Central memory CD8-positive, alpha-beta T cell (primary cell): ENCODE measurements around the gene CDH7.

Experiments used
- ATAC-seq: fragments of 150-1000 bp; cut with Tn5 transposase; replicated peaks from 2 replicates; pipeline ENCODE4 v1.10.0; 2022; ENCODE audit warnings: mild to moderate bottlenecking, moderate FRiP score, moderate number of reproducible peaks; ENCODE audit not compliant: poor library complexity, severe bottlenecking; ENCODE audit errors: extremely low read depth
- DNase-seq, 2 donors: peaks; one replicate each; pipeline ENCODE4 v3.0.0; 2021; ENCODE audit warnings: low spot score in 2 of 2
- H3K27ac Mint-ChIP-seq: one replicate; pipeline ENCODE4 v1.8.0; 2022; ENCODE audit warnings: low read depth, mild to moderate bottlenecking, moderate library complexity, mixed read lengths
- H3K27me3 Mint-ChIP-seq: one replicate; pipeline ENCODE4 v1.8.0; 2022; ENCODE audit warnings: mixed read lengths
- H3K36me3 Mint-ChIP-seq: one replicate; pipeline ENCODE4 v1.8.0; 2022; ENCODE audit warnings: mild to moderate bottlenecking, moderate library complexity, mixed read lengths; ENCODE audit not compliant: insufficient read depth
- H3K4me1 Mint-ChIP-seq: one replicate; pipeline ENCODE4 v1.8.0; 2022; ENCODE audit warnings: mixed read lengths
- H3K4me3 Mint-ChIP-seq: one replicate; pipeline ENCODE4 v1.8.0; 2022; ENCODE audit warnings: mild to moderate bottlenecking, moderate library complexity, mixed read lengths
- H3K9me3 Mint-ChIP-seq: one replicate; pipeline ENCODE4 v1.8.0; 2022; ENCODE audit warnings: mixed read lengths

CDH7 gene

GRCh38 chr18:65751155-65752085 lies 608 bp downstream of the CDH7 start:
- Mint-ChIP-seq H3K27me3 (no peaks in the 10 kb centered on the region), H3K4me3 (no peak overlapping the region), H3K36me3 (no peaks in the 10 kb centered on the region), H3K27ac (no peak overlapping the region), H3K4me1 (no peaks in the 10 kb centered on the region), H3K9me3 (peaks cover 30% of the 10 kb centered on the region)
- DNase-seq: no peak
- no peak for ATAC-seq

- DNase-seq (no peak), ATAC-seq (no peak)
- no peak overlapping the region for H3K27ac Mint-ChIP-seq
Measured at GRCh38 chr18:65752625-65753325, 2.0 kb downstream of the CDH7 start.

GRCh38 chr18:65753520-65753919 lies 2.7 kb downstream of the CDH7 start:
- no peak overlapping the region for H3K4me3 Mint-ChIP-seq
- ATAC-seq: no peak
- H3K27me3 Mint-ChIP-seq: no peaks in the 10 kb centered on the region
- DNase-seq: no peak
- no peak overlapping the region for H3K27ac Mint-ChIP-seq
- no peaks in the 10 kb centered on the region for H3K4me1 Mint-ChIP-seq
- peaks cover 32% of the 10 kb centered on the region for H3K9me3 Mint-ChIP-seq
- H3K36me3 Mint-ChIP-seq: no peaks in the 10 kb centered on the region

More at GRCh38 chr18:65752625-65753325, 2.0 kb downstream of the CDH7 start:
- H3K36me3 Mint-ChIP-seq: no peaks in the 10 kb centered on the region
- H3K27me3 Mint-ChIP-seq: no peaks in the 10 kb centered on the region
- H3K4me1 Mint-ChIP-seq: no peaks in the 10 kb centered on the region
- H3K4me3 Mint-ChIP-seq: no peak overlapping the region
- peaks cover 30% of the 10 kb centered on the region for H3K9me3 Mint-ChIP-seq

GRCh38 chr18:65754121-65754520 lies 3.3 kb downstream of the CDH7 start:
- no peaks in the 10 kb centered on the region for H3K36me3 Mint-ChIP-seq
- H3K9me3 Mint-ChIP-seq: peaks cover 32% of the 10 kb centered on the region
- no peak for DNase-seq
- no peak for ATAC-seq
- no peaks in the 10 kb centered on the region for H3K4me1 Mint-ChIP-seq
- H3K4me3 Mint-ChIP-seq: no peak overlapping the region
- H3K27ac Mint-ChIP-seq: no peak overlapping the region
- H3K27me3 Mint-ChIP-seq: no peaks in the 10 kb centered on the region

GRCh38 chr18:65755616-65756015 lies 4.8 kb downstream of the CDH7 start:
- no peaks in the 10 kb centered on the region for H3K4me1 Mint-ChIP-seq
- no peak overlapping the region for H3K4me3 Mint-ChIP-seq
- H3K36me3 Mint-ChIP-seq: no peaks in the 10 kb centered on the region
- peaks cover 26% of the 10 kb centered on the region for H3K9me3 Mint-ChIP-seq
- H3K27ac Mint-ChIP-seq: no peak overlapping the region
- DNase-seq: no peak
- no peak for ATAC-seq
- H3K27me3 Mint-ChIP-seq: no peaks in the 10 kb centered on the region

- Mint-ChIP-seq H3K9me3 (peaks cover 12% of the 10 kb centered on the region), H3K4me1 (no peaks in the 10 kb centered on the region), H3K4me3 (no peak overlapping the region), H3K36me3 (no peaks in the 10 kb centered on the region), H3K27ac (no peak overlapping the region), H3K27me3 (no peaks in the 10 kb centered on the region)
- DNase-seq (no peak), ATAC-seq (no peak)
Measured at GRCh38 chr18:65760457-65760856, 9.6 kb downstream of the CDH7 start.

GRCh38 chr18:65761636-65762295 lies 11.0 kb downstream of the CDH7 start:
- no peak overlapping the region for H3K4me3 Mint-ChIP-seq
- no peaks in the 10 kb centered on the region for H3K4me1 Mint-ChIP-seq
- no peaks in the 10 kb centered on the region for H3K36me3 Mint-ChIP-seq

GRCh38 chr18:65762556-65762955 lies 11.7 kb downstream of the CDH7 start:
- DNase-seq (no peak), ATAC-seq (no peak)
- no peak overlapping the region for H3K27ac Mint-ChIP-seq
- no peaks in the 10 kb centered on the region for H3K27me3 Mint-ChIP-seq
- no peak overlapping the region for H3K4me3 Mint-ChIP-seq
- H3K9me3 Mint-ChIP-seq: peaks cover 9% of the 10 kb centered on the region
- H3K36me3 Mint-ChIP-seq: no peaks in the 10 kb centered on the region
- no peaks in the 10 kb centered on the region for H3K4me1 Mint-ChIP-seq

More at GRCh38 chr18:65761636-65762295, 11.0 kb downstream of the CDH7 start:
- Mint-ChIP-seq H3K9me3 (peaks cover 11% of the 10 kb centered on the region), H3K27ac (no peak overlapping the region), H3K27me3 (no peaks in the 10 kb centered on the region)
- ATAC-seq: no peak
- no peak for DNase-seq

- ATAC-seq (no peak), DNase-seq (no peak)
- no peak overlapping the region for H3K4me3 Mint-ChIP-seq
- H3K4me1 Mint-ChIP-seq: no peaks in the 10 kb centered on the region
- no peak overlapping the region for H3K27ac Mint-ChIP-seq
- H3K27me3 Mint-ChIP-seq: no peaks in the 10 kb centered on the region
- H3K9me3 Mint-ChIP-seq: peaks cover 10% of the 10 kb centered on the region
- H3K36me3 Mint-ChIP-seq: no peaks in the 10 kb centered on the region
Measured at GRCh38 chr18:65767406-65767805, 16.6 kb downstream of the CDH7 start.

- DNase-seq: no peak
- peaks cover 10% of the 10 kb centered on the region for H3K9me3 Mint-ChIP-seq
- H3K27ac Mint-ChIP-seq: no peak overlapping the region
- no peak overlapping the region for H3K4me3 Mint-ChIP-seq
- no peaks in the 10 kb centered on the region for H3K27me3 Mint-ChIP-seq
- no peak for ATAC-seq
- no peaks in the 10 kb centered on the region for H3K4me1 Mint-ChIP-seq
- no peaks in the 10 kb centered on the region for H3K36me3 Mint-ChIP-seq
Measured at GRCh38 chr18:65768120-65768778, 17.4 kb downstream of the CDH7 start.

- Mint-ChIP-seq H3K9me3 (peaks cover 10% of the 10 kb centered on the region), H3K36me3 (no peaks in the 10 kb centered on the region), H3K27me3 (no peaks in the 10 kb centered on the region), H3K27ac (no peak overlapping the region), H3K4me1 (no peaks in the 10 kb centered on the region), H3K4me3 (no peak overlapping the region)
- DNase-seq: no peak
- ATAC-seq: no peak
Measured at GRCh38 chr18:65769652-65770051, 18.8 kb downstream of the CDH7 start.

GRCh38 chr18:65786474-65786873 lies 35.7 kb downstream of the CDH7 start:
- H3K27me3 Mint-ChIP-seq: no peaks in the 10 kb centered on the region
- H3K27ac Mint-ChIP-seq: no peak overlapping the region
- DNase-seq: no peak
- no peaks in the 10 kb centered on the region for H3K4me1 Mint-ChIP-seq
- no peak overlapping the region for H3K4me3 Mint-ChIP-seq
- ATAC-seq: no peak
- peaks cover 12% of the 10 kb centered on the region for H3K9me3 Mint-ChIP-seq
- no peaks in the 10 kb centered on the region for H3K36me3 Mint-ChIP-seq
